ENCODE results near the gene SIAH1.
"Not testable (repeated sequence)": the region's sequence is repeated elsewhere in the genome, so short reads cannot be mapped to it uniquely, and the experiment has no call there.

Gene SIAH1

DNA sequence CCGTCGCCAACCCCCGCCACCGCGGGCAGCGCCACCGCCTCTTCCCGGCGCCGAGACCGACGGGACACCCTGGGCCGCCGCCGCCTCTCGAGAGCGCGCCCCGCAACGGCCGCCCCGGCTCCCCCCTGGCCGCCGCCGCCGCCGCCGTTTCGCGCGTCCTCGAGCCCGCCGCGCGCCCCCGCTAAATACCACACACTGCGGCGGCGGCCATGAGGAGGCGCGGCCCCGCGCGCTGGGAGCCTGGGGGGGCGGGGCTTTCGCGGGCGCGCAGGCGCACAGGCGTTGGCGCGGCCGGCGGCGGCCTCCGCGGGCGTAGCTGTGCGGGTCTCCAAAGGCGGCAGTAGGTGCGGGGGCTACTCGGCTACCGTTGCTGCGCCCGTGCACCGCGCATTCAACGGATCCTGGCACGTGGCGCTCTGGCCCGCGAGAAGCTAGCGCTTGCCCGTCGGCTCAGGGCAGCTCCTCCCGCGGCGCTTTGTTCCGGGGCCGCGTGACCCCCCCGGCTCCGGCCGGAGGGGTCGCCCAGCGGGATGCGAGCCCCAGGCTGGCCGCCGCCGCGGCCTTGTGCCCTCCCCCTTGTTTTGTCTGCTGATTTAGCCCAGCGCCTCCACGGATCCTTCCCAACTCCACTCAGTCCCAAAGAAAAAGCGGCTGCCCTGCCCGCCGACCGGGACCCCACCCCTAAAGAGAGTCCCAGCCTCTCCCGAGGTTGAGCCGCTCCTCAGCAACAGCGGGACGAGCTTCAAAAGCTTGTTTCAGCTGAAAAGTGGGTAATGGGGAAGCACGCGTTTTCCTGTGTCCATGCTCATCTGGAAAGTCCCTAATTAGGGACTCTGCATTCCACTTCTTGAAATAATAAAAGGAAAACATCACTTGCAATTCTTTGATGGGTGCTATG lies at the start of gene SIAH1:
SIAH1 (minus strand) TSS at position 161 of the 898 bp plus-strand sequence. CDS start 22,985 bp downstream, outside the sequence.
- peak; percentile 84 for DNase-seq

GRCh38 chr16:48434653-48435317 lies 49.6 kb upstream of the SIAH1 start:
- DNase-seq = no peak

DNA sequence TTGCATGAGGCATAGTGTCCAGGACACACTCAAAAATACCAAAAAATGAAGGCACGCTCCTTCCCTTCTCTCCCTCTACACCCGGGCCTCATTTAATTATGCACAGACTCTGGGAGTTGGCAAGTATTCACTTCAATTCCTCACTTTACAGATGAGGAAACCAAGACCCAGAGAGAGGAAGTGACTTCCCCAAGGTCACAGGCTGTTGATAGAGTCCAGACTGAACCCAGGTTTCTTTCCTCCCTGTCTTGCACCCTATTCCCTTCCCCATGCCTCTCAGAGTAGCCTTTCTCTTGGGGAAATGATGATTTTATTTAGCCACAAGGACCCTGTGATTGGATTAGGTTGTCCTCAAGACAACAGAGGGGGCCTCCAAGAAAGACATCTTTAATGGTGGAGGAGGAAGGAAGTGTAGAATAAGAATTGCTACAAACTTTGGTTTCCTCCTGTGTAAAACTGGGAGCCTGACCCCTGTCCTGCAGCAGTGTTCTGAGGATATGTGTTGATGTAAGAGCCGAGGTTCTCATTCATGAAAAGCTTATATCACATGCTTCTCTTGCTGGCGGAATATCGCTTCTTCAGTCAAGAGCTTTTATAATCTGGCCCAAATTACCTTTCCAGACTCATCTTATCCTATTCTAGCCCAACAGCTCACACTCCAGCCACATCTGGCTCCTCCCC lies 48.8 kb upstream of the SIAH1 start:
- no peak for DNase-seq

- DNase-seq = no peak
These were observed 48.1 kb upstream of the SIAH1 start for GRCh38 chr16:48433116-48433849.

DNA sequence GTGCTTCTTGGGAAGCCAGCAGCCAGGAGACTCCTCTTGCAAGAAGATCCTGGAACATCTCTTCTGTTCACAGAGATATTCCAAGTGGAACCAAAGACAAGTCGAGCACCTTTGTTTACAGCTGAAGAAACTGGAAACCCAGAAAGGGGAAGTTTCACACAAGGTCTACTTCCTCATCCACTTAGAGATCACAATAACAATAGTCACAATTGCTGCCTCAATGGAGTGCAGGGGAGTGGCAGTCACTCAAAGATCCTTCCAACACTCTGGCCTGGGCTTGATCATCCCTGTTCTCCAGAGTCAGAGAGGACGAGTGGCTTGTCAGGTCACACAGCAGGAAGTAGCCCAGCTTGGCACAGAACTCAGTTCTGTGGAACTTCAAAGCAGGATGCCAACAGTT lies 46.9 kb upstream of the SIAH1 start:
- no peak for DNase-seq

GRCh38 chr16:48430890-48431289 lies 45.7 kb upstream of the SIAH1 start:
- DNase-seq = no peak

- no peak for DNase-seq
These were observed 41.3 kb upstream of the SIAH1 start for GRCh38 chr16:48426244-48427141.

DNA sequence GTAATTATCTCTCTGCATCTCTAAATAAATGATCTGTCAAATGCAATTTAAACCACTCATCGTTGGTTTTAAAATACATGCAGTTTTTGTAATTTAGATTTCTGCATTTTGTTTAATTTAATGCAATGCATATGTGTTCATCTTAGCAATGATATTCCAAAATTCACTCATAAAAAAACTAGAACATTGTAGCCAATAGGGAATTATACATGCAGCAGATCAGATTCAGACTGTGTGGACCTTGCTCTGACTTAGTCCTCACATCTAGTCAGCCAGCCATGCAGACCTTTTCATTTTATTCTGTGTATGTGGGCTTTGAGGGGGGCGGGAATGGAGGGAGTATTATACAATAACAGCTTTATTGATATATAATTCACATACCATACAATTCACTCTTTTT lies 37.3 kb upstream of the SIAH1 start:
- DNase-seq = no peak

GRCh38 chr16:48421741-48422140 lies 36.5 kb upstream of the SIAH1 start:
- DNase-seq = no peak

- DNase-seq = no peak
These were observed 35.2 kb upstream of the SIAH1 start for GRCh38 chr16:48420437-48420836.

DNA sequence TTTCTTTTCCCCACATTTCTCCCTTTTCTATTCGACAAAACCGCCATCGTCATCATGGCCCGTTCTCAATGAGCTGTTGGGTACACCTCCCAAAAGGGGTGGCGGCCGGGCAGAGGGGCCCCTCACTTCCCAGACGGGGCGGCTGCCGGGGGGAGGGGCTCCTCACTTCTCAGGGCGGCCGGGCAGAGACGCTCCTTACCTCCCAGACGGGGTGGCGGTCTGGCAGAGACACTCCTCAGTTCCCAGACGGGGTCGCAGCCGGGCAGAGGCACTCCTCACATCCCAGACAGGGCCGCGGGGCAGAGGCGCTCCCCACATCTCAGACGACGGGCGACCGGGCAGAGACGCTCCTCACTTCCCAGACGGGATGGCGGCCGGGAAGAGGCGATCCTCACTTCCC lies 31.4 kb upstream of the SIAH1 start:
- DNase-seq = not testable (repeated sequence)

GRCh38 chr16:48413272-48413671 lies 28.1 kb upstream of the SIAH1 start:
- DNase-seq = no peak

GRCh38 chr16:48409839-48410632 lies 24.8 kb upstream of the SIAH1 start:
- no peak for DNase-seq

DNA sequence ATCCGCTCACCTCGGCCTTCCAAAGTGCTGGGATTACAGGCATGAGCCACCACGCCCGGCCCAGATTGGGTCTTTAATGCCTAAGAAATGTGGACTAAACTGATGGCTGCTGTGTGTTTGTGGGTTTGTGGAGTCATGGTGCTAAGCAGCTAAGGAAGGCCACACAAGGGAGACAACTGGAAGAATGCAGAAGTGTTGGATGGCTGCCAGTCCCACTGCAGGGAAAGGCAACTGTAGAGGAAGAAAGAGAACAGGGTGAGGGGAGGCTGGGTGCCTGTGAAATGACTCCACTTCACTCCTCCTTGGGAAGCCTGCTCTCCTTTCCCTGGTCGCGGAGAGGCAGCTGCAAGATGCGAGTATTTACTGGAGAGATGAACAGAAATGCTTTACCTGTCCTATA lies 23.5 kb upstream of the SIAH1 start:
- DNase-seq = no peak

- no peak for DNase-seq
These were observed 20.7 kb upstream of the SIAH1 start for GRCh38 chr16:48405907-48406306.

GRCh38 chr16:48405153-48405552 lies 19.9 kb upstream of the SIAH1 start:
- DNase-seq = no peak

DNA sequence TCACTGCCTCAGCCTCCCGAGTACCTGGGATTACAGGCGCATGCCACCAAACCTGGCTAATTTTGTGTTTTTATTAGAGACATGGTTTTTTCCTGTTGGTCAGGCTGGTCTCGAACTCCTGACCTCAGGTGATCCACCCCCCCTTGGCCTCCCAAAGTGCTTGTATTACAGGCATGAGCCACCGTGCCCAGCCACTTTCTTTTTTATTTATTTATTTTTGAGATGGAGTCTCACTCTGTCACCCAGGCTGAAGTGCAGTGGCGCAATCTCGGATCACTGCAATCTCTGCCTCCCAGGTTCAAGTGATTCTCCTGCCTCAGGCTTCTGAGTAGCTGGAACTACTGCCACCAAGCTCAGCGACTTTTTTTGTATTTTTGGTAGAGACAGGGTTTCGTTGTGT lies 17.3 kb upstream of the SIAH1 start:
- DNase-seq = not testable (repeated sequence)

GRCh38 chr16:48395375-48395774 lies 10.2 kb upstream of the SIAH1 start:
- DNase-seq = no peak

DNA sequence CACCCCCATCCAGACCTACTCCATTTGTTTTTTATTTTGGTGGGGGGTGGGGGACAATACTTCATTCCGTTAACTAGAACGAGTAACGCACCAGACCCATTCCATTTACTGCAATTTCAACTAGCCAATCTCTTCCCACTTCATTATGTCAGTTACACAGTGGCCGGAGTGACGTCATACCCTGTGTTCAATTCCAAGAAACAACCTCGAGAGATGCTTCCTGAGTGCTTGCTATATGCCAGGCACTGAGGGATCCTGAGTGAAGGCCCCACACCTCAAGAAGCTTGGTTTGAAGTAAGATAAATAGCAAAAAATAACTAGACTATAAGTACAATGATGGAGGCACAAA lies 9.1 kb upstream of the SIAH1 start:
- DNase-seq = no peak

GRCh38 chr16:48393485-48394354 lies 8.5 kb upstream of the SIAH1 start:
- DNase-seq = no peak

Data from activated CD4-positive, alpha-beta T cell treated with anti-CD3 and anti-CD28 coated beads, Interleukin-2, amount 50 U/mL, for 1 hour (primary cell).